SJSA1 (cell line): ENCODE results near the gene GEN1. TPM values are rescaled to one million over a fixed set of nuclear protein-coding genes. Genes with fewer than 3 reads are reported as not detected.

Source experiments
- total RNA-seq: library from RNA; depleted of rRNA; stranded (reverse); fragments of >200 nt; shearing (Covaris generic); gene quantifications from 2 replicates; pipeline ENCODE4 v1.2.3, GENCODE V29; 2014; rRNA removed

Gene GEN1
- total RNA-seq, 1 experiment from 2014 or later, result 31.1 TPM

Other genes starting within 250 kb of the GEN1 start
- not detected in 2 replicates for gene RAD51AP2, start 235.7 kb upstream of the GEN1 start, total RNA-seq
- 1.00 and 4.1 TPM in 2 replicates for gene VSNL1, start 213.4 kb upstream of the GEN1 start, total RNA-seq
- gene SMC6, start 328 bp upstream of the GEN1 start, total RNA-seq, result 35.8 and 52.2 TPM in 2 replicates
- gene MSGN1, start 62.3 kb downstream of the GEN1 start, total RNA-seq, result not detected in 2 replicates
- 4.9 and 35.6 TPM in 2 replicates for gene KCNS3, start 124.5 kb downstream of the GEN1 start, total RNA-seq